NCI-H128 (cell line): ENCODE measurements around the gene PODN.

ENCODE experiments used
- DNase-seq: peaks from one replicate; lab custom pipeline; 2025; ENCODE audit not compliant: unreplicated experiment; lab: John Stamatoyannopoulos, UW

The PODN gene

GRCh38 chr1:53074313-53075154, 12.5 kb downstream of the PODN start:
- DNase-seq: no peak

DNA sequence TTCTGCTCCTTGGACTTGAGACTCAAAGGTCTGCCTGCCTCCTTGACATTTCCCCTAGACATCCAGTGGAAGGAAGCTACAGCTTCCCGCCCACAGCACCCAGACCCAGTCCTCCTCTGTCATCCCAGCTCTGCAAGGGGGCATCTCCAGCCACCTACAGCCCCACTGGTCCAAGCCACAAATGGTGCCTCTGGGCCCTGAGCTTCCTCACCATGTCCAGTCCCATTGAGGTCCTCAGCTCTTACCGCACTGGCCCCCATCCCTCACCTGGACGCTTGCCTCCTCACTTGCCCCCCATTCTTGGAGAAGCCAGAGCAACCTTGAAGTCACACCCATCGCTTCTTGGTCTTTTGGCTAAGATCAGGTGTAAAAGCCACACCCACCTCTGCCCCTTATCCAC, 13.2 kb downstream of the PODN start:
- no peak for DNase-seq

GRCh38 chr1:53075761-53076163, 13.7 kb downstream of the PODN start:
- DNase-seq: no peak

DNA sequence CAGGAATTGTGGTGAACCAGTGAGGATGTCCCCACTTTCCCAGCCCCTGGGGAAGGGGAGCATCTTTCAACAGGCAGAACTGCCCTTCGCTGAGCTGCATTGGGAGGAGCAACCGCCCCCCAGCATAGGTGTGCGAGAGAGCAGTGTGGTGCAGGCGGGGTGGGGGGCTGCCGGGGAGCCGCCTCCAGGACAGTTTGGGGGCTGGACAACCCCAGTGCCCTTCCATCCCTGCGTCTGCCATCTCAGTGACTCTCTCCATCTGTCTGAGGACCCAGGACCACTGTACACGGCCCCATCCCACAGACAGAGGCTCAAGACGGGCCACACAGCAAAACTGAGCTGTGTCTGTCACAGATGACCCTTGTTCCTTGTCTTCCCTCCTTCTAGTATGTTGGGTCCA, 14.2 kb downstream of the PODN start:
- DNase-seq: no peak

GRCh38 chr1:53076721-53077598, 14.9 kb downstream of the PODN start:
- DNase-seq: no peak

DNA sequence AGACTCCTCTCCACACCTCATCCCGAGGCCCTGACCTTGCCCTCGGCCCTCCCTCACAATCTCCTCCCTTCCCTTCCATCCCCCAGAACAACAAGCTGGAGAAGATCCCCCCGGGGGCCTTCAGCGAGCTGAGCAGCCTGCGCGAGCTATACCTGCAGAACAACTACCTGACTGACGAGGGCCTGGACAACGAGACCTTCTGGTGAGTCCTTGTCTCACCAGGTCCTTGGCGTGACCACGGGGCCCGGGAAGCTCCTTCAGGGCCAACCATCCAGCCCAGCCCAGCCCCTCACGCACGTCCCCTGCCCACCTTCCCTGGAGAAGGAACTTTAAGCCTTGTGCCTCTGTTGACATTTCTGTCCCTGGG, 15.6 kb downstream of the PODN start:
- no peak for DNase-seq

GRCh38 chr1:53078333-53079101, 16.5 kb downstream of the PODN start:
- no peak for DNase-seq

DNA sequence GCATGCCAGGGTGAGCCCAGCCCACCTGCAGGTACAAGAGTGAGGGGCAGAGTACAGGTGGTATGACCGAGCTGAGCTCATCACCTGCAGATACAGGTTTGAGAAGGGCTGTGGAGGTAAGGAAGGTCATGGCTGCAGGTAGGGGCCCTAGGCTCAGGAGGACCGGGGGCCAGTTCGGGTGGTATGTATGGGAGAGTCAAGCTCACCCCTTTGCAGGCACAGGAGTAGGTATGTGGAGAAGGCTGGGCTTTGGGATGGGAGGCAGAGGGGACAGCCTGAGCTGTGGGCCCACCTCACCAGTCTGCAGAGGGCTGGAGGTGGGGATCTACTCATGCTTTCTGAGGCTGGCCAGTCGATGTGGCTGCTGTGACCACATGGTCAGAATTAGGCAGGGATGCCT, 17.2 kb downstream of the PODN start:
- DNase-seq: no peak

GRCh38 chr1:53080041-53080440, 18.0 kb downstream of the PODN start:
- DNase-seq: no peak

GRCh38 chr1:53080769-53081168, 18.8 kb downstream of the PODN start:
- DNase-seq: no peak

DNA sequence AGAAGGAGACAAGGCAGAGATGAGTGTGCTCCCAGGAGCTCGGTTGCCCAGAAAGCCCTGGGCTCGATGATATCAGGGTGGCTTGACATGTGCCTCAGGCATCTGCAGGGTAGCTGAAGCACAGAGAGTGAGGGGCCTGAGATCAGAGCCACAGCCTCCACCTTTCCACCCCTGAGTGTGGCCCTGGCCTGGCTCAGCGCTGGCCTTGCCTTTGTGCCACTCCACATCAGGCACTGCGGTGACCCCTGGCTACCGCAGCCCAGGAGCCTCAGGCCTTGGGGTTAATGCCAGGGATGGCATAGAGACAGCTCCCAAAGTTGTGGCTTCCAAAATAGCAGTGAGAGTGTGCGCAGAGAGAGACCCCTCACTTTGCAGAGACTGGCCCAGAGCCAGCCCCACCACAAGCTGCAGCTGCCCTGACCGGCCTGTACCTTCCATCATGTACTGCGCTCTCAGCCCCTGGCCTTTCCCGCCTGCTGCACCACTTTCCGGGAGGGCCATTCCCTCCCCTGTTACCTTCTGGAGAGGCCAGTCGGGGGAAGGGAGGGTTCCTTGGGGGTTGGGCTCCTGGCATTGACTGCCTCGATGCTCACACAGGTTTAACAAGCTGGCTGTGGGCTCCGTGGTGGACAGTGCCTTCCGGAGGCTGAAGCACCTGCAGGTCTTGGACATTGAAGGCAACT, 19.5 kb downstream of the PODN start:
- no peak for DNase-seq

DNA sequence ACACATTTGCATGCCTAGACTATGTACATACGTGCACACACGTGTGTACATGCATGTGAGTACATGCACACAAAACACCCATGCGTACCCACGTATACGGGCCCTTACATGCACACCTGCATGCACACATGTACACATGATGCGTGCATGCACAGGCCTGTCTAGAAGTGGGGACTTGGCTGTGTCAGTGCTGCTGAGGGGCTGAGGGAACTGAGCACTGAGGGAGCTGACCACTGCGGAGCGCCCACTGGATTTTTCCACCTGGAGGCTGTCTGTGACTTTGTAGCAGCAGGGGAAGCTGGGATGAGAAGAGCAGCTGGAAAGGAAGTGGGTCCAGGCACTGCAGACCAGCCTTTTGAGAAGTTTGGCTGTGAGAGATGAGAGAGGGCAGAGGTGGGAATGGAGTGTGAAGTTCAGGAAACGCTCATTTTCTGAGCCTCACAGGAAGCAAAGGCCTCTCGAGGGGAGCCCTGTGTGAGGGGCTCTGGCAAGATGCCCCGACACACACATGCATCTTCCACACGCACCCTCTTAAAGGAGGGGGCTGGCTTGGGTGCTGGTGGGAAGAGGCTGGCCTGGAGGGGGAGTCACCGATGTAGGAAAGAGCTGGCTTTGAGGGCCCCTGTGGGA, 20.9 kb downstream of the PODN start:
- no peak for DNase-seq

GRCh38 chr1:53083636-53084588, 21.9 kb downstream of the PODN start:
- no peak for DNase-seq

GRCh38 chr1:53084589-53084971, 22.6 kb downstream of the PODN start:
- no peak for DNase-seq

DNA sequence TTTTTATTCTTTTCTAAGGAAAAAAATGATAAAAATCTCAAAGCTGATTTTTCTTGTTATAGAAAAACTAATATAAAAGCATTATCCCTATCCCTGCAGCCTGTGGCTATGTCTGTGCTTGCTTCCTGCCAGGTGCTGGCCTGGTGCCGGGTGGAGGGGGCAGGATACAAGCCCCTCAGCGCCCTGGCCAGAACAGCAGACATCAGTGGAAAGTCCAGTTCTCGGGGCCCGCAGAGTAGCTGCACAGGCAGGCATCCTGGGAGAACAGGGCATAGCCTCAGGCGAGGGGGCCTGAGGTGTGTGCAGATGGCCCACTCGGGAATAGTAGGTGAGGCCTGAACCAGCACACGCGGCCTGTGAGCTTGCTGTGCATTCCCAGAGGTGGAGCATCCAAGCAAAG, 23.4 kb downstream of the PODN start:
- DNase-seq: no peak

DNA sequence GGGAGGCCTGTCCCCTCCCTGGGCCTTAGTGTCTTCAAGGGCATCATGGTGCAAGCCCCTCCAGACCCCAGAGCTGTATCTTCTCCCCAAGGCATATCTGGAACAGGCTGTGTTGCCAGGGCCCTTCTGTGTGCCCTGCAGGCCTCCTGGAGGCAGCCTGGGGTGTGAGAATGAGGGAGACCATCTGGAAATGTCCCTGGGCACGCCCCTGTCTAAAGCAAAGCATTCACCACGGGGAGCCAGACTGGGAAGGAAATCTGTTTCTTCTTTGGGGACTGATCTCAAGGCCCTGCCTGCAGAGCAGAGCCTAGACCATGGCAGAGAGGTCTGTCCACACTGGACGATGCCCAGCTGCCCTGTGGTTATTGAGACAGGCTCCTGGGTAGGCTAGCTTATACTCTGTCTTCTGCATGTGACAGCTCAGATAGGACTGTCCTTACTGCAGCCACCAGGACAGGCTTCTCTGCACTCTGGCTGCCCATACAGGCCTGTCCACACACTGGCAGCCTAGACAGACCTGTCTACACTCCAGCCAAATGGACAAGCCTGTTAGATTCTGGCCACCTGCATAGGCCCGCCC, 24.6 kb downstream of the PODN start:
- no peak for DNase-seq

- no peak for DNase-seq
Observed at GRCh38 chr1:53087332-53088285, 25.6 kb downstream of the PODN start.
